HCT116 (cell line): ENCODE data around the gene IGFBPL1. TPM values are rescaled to one million over a fixed set of nuclear protein-coding genes. Genes with fewer than 3 reads are reported as not detected.

Experiments used
- ATAC-seq: fragments of 200-7000 bp; cut with Tn5 transposase; 2 replicates; pipeline ENCODE4 v1.9.1; 2020; ENCODE audit warnings: mild to moderate bottlenecking, moderate library complexity
- Bru-seq: library from RNA; stranded (reverse); fragments of 400-500 nt; gene quantifications from one replicate; lab custom pipeline; 2021; lab: Mats Ljungman, UMichigan
- BruChase-seq, 2 experiments: library from RNA; stranded (reverse); fragments of 400-500 nt; gene quantifications; one replicate each; lab custom pipeline; 2021; lab: Mats Ljungman, UMichigan
- BruUV-seq: library from RNA; stranded (reverse); fragments of 400-500 nt; replicated peaks from 2 replicates; lab custom pipeline; 2021; lab: Mats Ljungman, UMichigan
- CTCF ChIA-PET: fragments of 300-600 bp; sonication (Branson Sonifier 250); formaldehyde crosslinking; loops from one replicate; lab custom pipeline; 2021; ENCODE audit warnings: antibody characterized with exemption; lab: Charles Lee
- POLR2A ChIA-PET: fragments of 300-600, 350-600 bp; sonication (Branson Sonifier 250); formaldehyde crosslinking; loops from one replicate; lab custom pipeline; 2021; ENCODE audit warnings: antibody characterized with exemption; lab: Charles Lee
- RAD21 ChIA-PET, 2 experiments: fragments of 300-600 bp; sonication (Branson Sonifier 250); formaldehyde crosslinking; loops; one replicate each; lab custom pipeline; 2023; ENCODE audit warnings: low total read pairs in 2 of 2; ENCODE audit not compliant: uncharacterized antibody in 2 of 2, unreplicated experiment in 2 of 2, low non-redundant PET in 1 of 2; lab: Charles Lee
- DNase-seq: peaks from one replicate; pipeline ENCODE4 v3.0.0-alpha.2; 2010; ENCODE audit warnings: low read depth, low spot score
- H2AFZ ChIP-seq: fragments of 200-600 bp; shearing (Covaris generic), sonication (generic); 2 replicates; pipeline ENCODE4 v1.6.1; 2017; ENCODE audit warnings: low read depth, mixed run types, mixed read lengths, antibody characterized with exemption, low read length; ENCODE audit not compliant: poor library complexity, severe bottlenecking
- H3K27ac ChIP-seq: 2 replicates; pipeline ENCODE4 v1.5.1; 2012; ENCODE audit warnings: low read depth, low read length
- H3K27me3 ChIP-seq: fragments of 200-600 bp; sonication (generic); 2 replicates; pipeline ENCODE4 v1.6.1; 2016; ENCODE audit warnings: mixed run types, low read length, mixed read lengths; ENCODE audit not compliant: insufficient read depth
- H3K36me3 ChIP-seq, 2 experiments: fragments of 200-500 bp in 1 of 2; fragments of 200-600 bp in 1 of 2; sonication (Bioruptor generic) in 1 of 2; sonication (generic) in 1 of 2; 2 replicates each; pipeline versions ENCODE4 v1.5.1 to v1.6.1; 2014 to 2016; ENCODE audit warnings: low read length in 2 of 2, inconsistent platforms in 1 of 2, mixed read lengths in 1 of 2, mixed run types in 1 of 2; ENCODE audit not compliant: insufficient read depth in 2 of 2, control insufficient read depth in 1 of 2
- H3K4me1 ChIP-seq, 2 experiments: fragments of 200-600 bp in 1 of 2; sonication (generic) in 1 of 2; 2 replicates each; pipeline versions ENCODE4 v1.5.1 to v1.6.1; 2012 to 2017; ENCODE audit warnings: low read length in 2 of 2, inconsistent platforms in 1 of 2, mild to moderate bottlenecking in 1 of 2, mixed read lengths in 1 of 2, mixed run types in 1 of 2, moderate library complexity in 1 of 2; ENCODE audit not compliant: insufficient read depth in 2 of 2, control insufficient read depth in 1 of 2
- H3K4me2 ChIP-seq: fragments of 200-600 bp; sonication (generic); 2 replicates; pipeline ENCODE4 v1.6.1; 2017; ENCODE audit warnings: mixed run types, low read length, mixed read lengths
- H3K4me3 ChIP-seq, 2 experiments: fragments of 200-600 bp in 1 of 2; sonication (generic) in 1 of 2; replicated peaks in 1 of 2; 2 replicates each; pipeline ENCODE4 v1.5.1; 2011 to 2016; ENCODE audit warnings: low read length in 2 of 2, control low read depth in 1 of 2, low read depth in 1 of 2, mild to moderate bottlenecking in 1 of 2, mixed read lengths in 1 of 2, mixed run types in 1 of 2
- H3K79me2 ChIP-seq: fragments of 200-600 bp; sonication (generic); 2 replicates; pipeline ENCODE4 v1.6.1; 2017; ENCODE audit warnings: mild to moderate bottlenecking, mixed run types, low read length, moderate library complexity, mixed read lengths; ENCODE audit not compliant: insufficient read depth
- H3K9ac ChIP-seq: fragments of 200-600 bp; sonication (generic); 2 replicates; pipeline ENCODE4 v1.6.1; 2016; ENCODE audit warnings: low read length, mixed read lengths
- H3K9me2 ChIP-seq: fragments of 200-600 bp; sonication (generic), shearing (Covaris generic); 2 replicates; pipeline ENCODE4 v1.6.1; 2017; ENCODE audit warnings: mixed run types, mild to moderate bottlenecking, moderate library complexity; ENCODE audit not compliant: insufficient read depth
- H3K9me3 ChIP-seq, 2 experiments: fragments of 200-500 bp in 1 of 2; fragments of 200-600 bp in 1 of 2; sonication (Bioruptor generic) in 1 of 2; sonication (generic) in 1 of 2; 2 replicates each; pipeline ENCODE4 v1.6.1; 2014 to 2017; ENCODE audit warnings: low read length in 2 of 2, mixed read lengths in 2 of 2, inconsistent platforms in 1 of 2, low read depth in 1 of 2, mild to moderate bottlenecking in 1 of 2, mixed run types in 1 of 2, moderate library complexity in 1 of 2; ENCODE audit not compliant: control insufficient read depth in 1 of 2, insufficient read depth in 1 of 2
- H4K20me1 ChIP-seq: fragments of 200-600 bp; sonication (generic), shearing (Covaris generic); 2 replicates; pipeline ENCODE4 v1.6.1; 2017; ENCODE audit warnings: mixed run types, mild to moderate bottlenecking, moderate library complexity; ENCODE audit not compliant: insufficient read depth
- CTCF ChIP-seq, 3 experiments: fragments of 200-600 bp in 1 of 3; sonication (generic) in 1 of 3; IDR thresholded peaks in 2 of 3; conservative IDR thresholded peaks in 1 of 3; 2 replicates each; pipeline ENCODE4 v1.5.1; 2012 to 2017; ENCODE audit warnings: low read depth in 2 of 3, low read length in 2 of 3, antibody characterized with exemption in 1 of 3, borderline replicate concordance in 1 of 3, control low read depth in 1 of 3, mild to moderate bottlenecking in 1 of 3, mixed read lengths in 1 of 3, mixed run types in 1 of 3, moderate library complexity in 1 of 3; ENCODE audit not compliant: insufficient read depth in 1 of 3
- EGR1 ChIP-seq: IDR thresholded peaks from 2 replicates; pipeline ENCODE4 v1.6.1; 2012; ENCODE audit warnings: low read depth
- EZH2 ChIP-seq: fragments of 200-600 bp; sonication (generic); IDR thresholded peaks from 2 replicates; pipeline ENCODE4 v1.6.1; 2017; ENCODE audit warnings: antibody characterized with exemption, mixed run types
- POLR2A ChIP-seq: IDR thresholded peaks from 2 replicates; pipeline ENCODE4 v1.7.0; 2011; ENCODE audit warnings: borderline replicate concordance; ENCODE audit not compliant: insufficient read depth, insufficient read length; ENCODE audit errors: extremely low read depth
- POLR2AphosphoS5 ChIP-seq: IDR thresholded peaks from 2 replicates; pipeline ENCODE4 v1.6.1; 2011; ENCODE audit warnings: mild to moderate bottlenecking, low read depth, low read length, moderate library complexity
- RAD21 ChIP-seq: IDR thresholded peaks from 2 replicates; pipeline ENCODE4 v1.6.1; 2012; ENCODE audit warnings: low read depth, mild to moderate bottlenecking
- REST ChIP-seq: IDR thresholded peaks from 2 replicates; pipeline ENCODE4 v1.6.1; 2012; ENCODE audit warnings: low read depth
- SRF ChIP-seq: IDR thresholded peaks from 2 replicates; pipeline ENCODE4 v1.6.1; 2012; ENCODE audit warnings: low read depth
- YY1 ChIP-seq: IDR thresholded peaks from 2 replicates; pipeline ENCODE4 v1.6.1; 2011; ENCODE audit warnings: low read length, low read depth, moderate library complexity, mild to moderate bottlenecking; ENCODE audit not compliant: insufficient replicate concordance; ENCODE audit errors: extremely low read depth
- ZBTB33 ChIP-seq: IDR thresholded peaks from 2 replicates; pipeline ENCODE4 v1.6.1; 2011; ENCODE audit warnings: mild to moderate bottlenecking, low read length, moderate library complexity; ENCODE audit not compliant: insufficient replicate concordance; ENCODE audit errors: extremely low read depth
- ZNF274 ChIP-seq: fragments of 200-500 bp; sonication (Bioruptor generic); IDR thresholded peaks from 2 replicates; pipeline ENCODE4 v1.6.1; 2014; ENCODE audit warnings: mild to moderate bottlenecking, low read depth, low read length, inconsistent platforms
- intact Hi-C: fragments of 100-400 bp; cut with micrococcal nuclease; formaldehyde crosslinking; loops from 2 replicates; pipeline ENCODE4 v1.10.0; 2022
- long read RNA-seq: library from polyadenylated mRNA; unstranded; transcript quantifications from one replicate; pipeline ENCODE4 v2.0.0, GENCODE V29; 2021; ENCODE audit not compliant: unreplicated experiment
- polyA plus RNA-seq: library from polyadenylated mRNA; unstranded; fragments of >200 nt; gene quantifications from 2 replicates; pipeline ENCODE4 v1.2.1, GENCODE V29; 2012; ENCODE audit warnings: missing spikeins
- total RNA-seq: library from RNA; stranded (reverse); gene quantifications from one replicate; pipeline ENCODE4 v1.2.1, GENCODE V29; 2021; ENCODE audit not compliant: unreplicated experiment

The IGFBPL1 gene
- total RNA-seq (not detected), Bru-seq, nascent RNA (not detected), BruChase-seq, experiment 1, labeled RNA remaining after a 6-hour chase (not detected), BruChase-seq, experiment 2, labeled RNA remaining after a 2-hour chase (not detected)
- polyA plus RNA-seq: not detected in 2 replicates
- long read RNA-seq: 0 reads

- H3K79me2 ChIP-seq: no peaks in the 10 kb centered on the region
- ATAC-seq: no peak
- TF ChIP-seq REST: no peak
- TF ChIP-seq POLR2AphosphoS5: no peak
- TF ChIP-seq RAD21: no peak
- TF ChIP-seq EGR1: no peak
- no peak for TF ChIP-seq CTCF (IDR thresholded peaks at IDR 0.05 in 2 of 3, conservative IDR thresholded peaks at IDR 0.05 in 1 of 3; ENCODE audit: borderline replicate concordance in 1 of 3, insufficient read depth in 1 of 3, low read depth in 2 of 3, low read length in 2 of 3)
- TF ChIP-seq ZNF274: no peak
- no peak for TF ChIP-seq ZBTB33
- TF ChIP-seq POLR2A: no peak
- TF ChIP-seq EZH2: no peak
- no peak for TF ChIP-seq SRF
- no peak for TF ChIP-seq YY1
- H3K9ac ChIP-seq: no peak within 1 kb of the TSS
- H3K4me3 ChIP-seq: no peak within 1 kb of the TSS
- no peaks in the 10 kb centered on the region for H3K36me3 ChIP-seq
- RAD21 ChIA-PET: no interaction called here
- no peak within 1 kb of the TSS for H3K27ac ChIP-seq
- CTCF ChIA-PET: no interaction called here
- intact Hi-C loops: no loop called here
- peaks cover 2% of the 10 kb centered on the region; the same call in 1 of the 2 replicates for H3K27me3 ChIP-seq
- H3K9me3 ChIP-seq: no peaks in the 10 kb centered on the region
- no peak within 1 kb of the TSS for H3K4me2 ChIP-seq
- no peak within 1 kb of the TSS for H2AFZ ChIP-seq
- BruUV-seq: no TSS peak
- POLR2A ChIA-PET: no interaction called here
- no peaks in the 10 kb centered on the region for H3K4me1 ChIP-seq
- no peaks in the 10 kb centered on the region for H4K20me1 ChIP-seq
- no peak for DNase-seq
- no peaks in the 10 kb centered on the region for H3K9me2 ChIP-seq
These were observed at the start of gene IGFBPL1 for GRCh38 chr9:38423973-38424843. IGFBPL1 (minus strand) TSS chr9:38424454; CDS start chr9:38424424, 30 bp downstream.
